Mesendoderm (in vitro differentiated cells): Measurements from ENCODE around the gene TET2.
A peak's percentile ranks its signal among the peaks of the same experiment; 100 is the strongest.

Source experiments
- DNase-seq: peaks from one replicate; pipeline ENCODE4 v3.0.0; 2013
- H2AK5ac ChIP-seq: 2 replicates; pipeline ENCODE4 v1.6.1; 2013; ENCODE audit warnings: low read length, inconsistent platforms
- H2BK120ac ChIP-seq: 2 replicates; pipeline ENCODE4 v1.6.1; 2013; ENCODE audit warnings: low read depth, mild to moderate bottlenecking, low read length, moderate library complexity, mixed read lengths
- H2BK15ac ChIP-seq: replicated peaks from 2 replicates; pipeline ENCODE4 v1.6.1; 2013; ENCODE audit warnings: low read depth, mild to moderate bottlenecking, moderate library complexity
- H2BK5ac ChIP-seq: 2 replicates; pipeline ENCODE4 v1.6.1; 2013; ENCODE audit warnings: low read length, inconsistent platforms
- H3K18ac ChIP-seq: 2 replicates; pipeline ENCODE4 v1.6.1; 2013; ENCODE audit warnings: mild to moderate bottlenecking, low read length, mixed read lengths
- H3K23ac ChIP-seq: one replicate; pipeline ENCODE4 v1.6.1; 2013; ENCODE audit warnings: low read length
- H3K27ac ChIP-seq: 2 replicates; pipeline ENCODE4 v1.5.1; 2013; ENCODE audit warnings: low read depth, mild to moderate bottlenecking, inconsistent platforms, low read length, moderate library complexity
- H3K27me3 ChIP-seq: 2 replicates; pipeline ENCODE4 v1.6.1; 2013; ENCODE audit warnings: low read length, control low read depth, mild to moderate bottlenecking, inconsistent platforms; ENCODE audit not compliant: insufficient read depth, poor library complexity
- H3K36me3 ChIP-seq: 2 replicates; pipeline ENCODE4 v1.6.1; 2013; ENCODE audit warnings: low read length, inconsistent platforms; ENCODE audit not compliant: control insufficient read depth, insufficient read depth
- H3K4ac ChIP-seq: one replicate; pipeline ENCODE4 v1.6.1; 2013; ENCODE audit warnings: low read depth, mild to moderate bottlenecking, low read length, moderate library complexity
- H3K4me1 ChIP-seq: 2 replicates; pipeline ENCODE4 v1.6.1; 2013; ENCODE audit warnings: low read depth, low read length, inconsistent platforms; ENCODE audit not compliant: control insufficient read depth
- H3K4me2 ChIP-seq: 2 replicates; pipeline ENCODE4 v1.6.1; 2013; ENCODE audit warnings: low read length
- H3K4me3 ChIP-seq: 2 replicates; pipeline ENCODE4 v1.5.1; 2013; ENCODE audit warnings: mild to moderate bottlenecking, low read length
- H3K56ac ChIP-seq: one replicate; pipeline ENCODE4 v1.6.1; 2013; ENCODE audit warnings: low read length
- H3K79me1 ChIP-seq: 2 replicates; pipeline ENCODE4 v1.6.1; 2013; ENCODE audit warnings: low read length, inconsistent platforms
- H3K79me2 ChIP-seq: 2 replicates; pipeline ENCODE4 v1.6.1; 2013; ENCODE audit warnings: mild to moderate bottlenecking, low read length; ENCODE audit not compliant: control insufficient read depth, insufficient read depth
- H3K9ac ChIP-seq: 2 replicates; pipeline ENCODE4 v1.6.1; 2013; ENCODE audit warnings: low read length, inconsistent platforms
- H4K5ac ChIP-seq: one replicate; pipeline ENCODE4 v1.6.1; 2013; ENCODE audit warnings: low read length
- H4K8ac ChIP-seq: one replicate; pipeline ENCODE4 v1.6.1; 2013; ENCODE audit warnings: low read depth, mild to moderate bottlenecking, control low read depth, low read length, moderate library complexity
- WGBS: extraction: QIAGEN DNeasy Blood & Tissue Kit; methylation state at CpG from one replicate; pipeline ENCODE4 v1.1.7; 2013; ENCODE audit warnings: low lambda C conversion rate, missing lambda C conversion rate; ENCODE audit not compliant: insufficient coverage; ENCODE audit errors: extremely low coverage; 5-methylcytosine and 5-hydroxymethylcytosine counted together

Gene TET2

GRCh38 chr4:105158837-105159236 is 12.2 kb downstream of the TET2 start:
- no peaks in the 10 kb centered on the region for H3K27me3 ChIP-seq
- no peak overlapping the region for H2AK5ac ChIP-seq

GRCh38 chr4:105162123-105162796 is 15.6 kb downstream of the TET2 start:
- Histone ChIP-seq H3K36me3 (no peaks in the 10 kb centered on the region), H2BK15ac (no peak overlapping the region), H2BK120ac (no peak overlapping the region), H3K18ac (no peak overlapping the region), H3K79me2 (no peaks in the 10 kb centered on the region), H3K27me3 (no peaks in the 10 kb centered on the region), H2AK5ac (no peak overlapping the region), H3K27ac (no peak overlapping the region), H4K8ac (no peak overlapping the region), H3K4me2 (no peak overlapping the region), H3K23ac (no peak overlapping the region), H3K9ac (no peak overlapping the region), H4K5ac (no peak overlapping the region), H2BK5ac (no peak overlapping the region), H3K56ac (no peak overlapping the region), H3K4ac (no peak overlapping the region), H3K4me1 (peaks cover 3% of the 10 kb centered on the region), H3K4me3 (no peak overlapping the region), H3K79me1 (peaks cover 2% of the 10 kb centered on the region)
- no CpG with 5 or more reads among the region's 1 CpG for WGBS
- no peak for DNase-seq

More at GRCh38 chr4:105158837-105159236, 12.2 kb downstream of the TET2 start:
- H3K4me1 ChIP-seq, result peaks cover 3% of the 10 kb centered on the region
- no peaks in the 10 kb centered on the region for H3K79me1 ChIP-seq
- H3K27ac ChIP-seq, result no peak overlapping the region
- no peak overlapping the region for H3K18ac ChIP-seq
- no CpG with 5 or more reads among the region's 9 CpGs for WGBS
- peak; percentile 55 for DNase-seq
- no peak overlapping the region for H2BK15ac ChIP-seq
- H2BK5ac ChIP-seq, result no peak overlapping the region
- H3K36me3 ChIP-seq, result no peaks in the 10 kb centered on the region
- no peak overlapping the region for H3K4ac ChIP-seq
- H3K9ac ChIP-seq, result no peak overlapping the region
- H3K4me2 ChIP-seq, result no peak overlapping the region
- no peak overlapping the region for H3K4me3 ChIP-seq
- no peak overlapping the region for H3K56ac ChIP-seq
- H2BK120ac ChIP-seq, result no peak overlapping the region
- H4K5ac ChIP-seq, result no peak overlapping the region
- H3K79me2 ChIP-seq, result no peaks in the 10 kb centered on the region
- no peak overlapping the region for H4K8ac ChIP-seq
- no peak overlapping the region for H3K23ac ChIP-seq

- Histone ChIP-seq H3K27me3 (no peaks in the 10 kb centered on the region), H2AK5ac (no peak overlapping the region), H3K56ac (no peak overlapping the region), H3K4me3 (no peak overlapping the region), H3K18ac (no peak overlapping the region), H2BK15ac (no peak overlapping the region), H4K8ac (no peak overlapping the region), H3K4me2 (no peak overlapping the region), H3K36me3 (no peaks in the 10 kb centered on the region), H3K4me1 (peaks cover 3% of the 10 kb centered on the region), H3K79me1 (peaks cover 2% of the 10 kb centered on the region), H4K5ac (no peak overlapping the region), H2BK120ac (no peak overlapping the region), H2BK5ac (no peak overlapping the region), H3K9ac (no peak overlapping the region), H3K23ac (no peak overlapping the region), H3K27ac (no peak overlapping the region), H3K4ac (no peak overlapping the region), H3K79me2 (no peaks in the 10 kb centered on the region)
- no peak for DNase-seq
- WGBS, result no CpG with 5 or more reads among the region's 1 CpG
Measured at GRCh38 chr4:105164548-105164947, 17.9 kb downstream of the TET2 start.

DNA sequence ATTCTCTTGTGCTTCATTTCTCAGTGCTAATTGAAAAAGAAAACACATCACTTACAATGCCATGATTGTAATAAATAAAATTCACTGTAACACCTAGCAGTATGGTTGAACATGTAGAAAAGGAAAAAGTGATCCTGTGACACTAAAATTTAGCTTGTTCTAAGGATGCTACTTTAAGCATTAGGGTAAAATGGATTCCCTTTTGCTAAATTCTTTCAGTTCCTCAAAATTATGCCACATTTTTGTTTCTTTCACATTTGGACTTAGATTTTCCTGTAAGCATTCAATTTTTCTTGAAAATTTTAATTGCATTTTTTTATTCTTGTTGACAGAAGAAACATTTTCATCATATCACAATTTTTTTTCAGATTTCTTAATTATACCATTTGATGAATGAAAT is 19.4 kb downstream of the TET2 start:
- Histone ChIP-seq H2BK120ac (no peak overlapping the region), H4K5ac (no peak overlapping the region), H3K79me1 (peaks cover 2% of the 10 kb centered on the region), H3K36me3 (no peaks in the 10 kb centered on the region), H3K4me3 (no peak overlapping the region), H3K4me1 (peaks cover 3% of the 10 kb centered on the region), H2BK5ac (no peak overlapping the region), H4K8ac (no peak overlapping the region), H2AK5ac (no peak overlapping the region), H3K27ac (no peak overlapping the region), H3K4me2 (no peak overlapping the region), H3K9ac (no peak overlapping the region), H3K56ac (no peak overlapping the region), H3K79me2 (no peaks in the 10 kb centered on the region), H2BK15ac (no peak overlapping the region), H3K4ac (no peak overlapping the region), H3K23ac (no peak overlapping the region), H3K27me3 (no peaks in the 10 kb centered on the region), H3K18ac (no peak overlapping the region)
- DNase-seq, result no peak

GRCh38 chr4:105170711-105171110 is 24.0 kb downstream of the TET2 start:
- no peak overlapping the region for H3K27ac ChIP-seq
- H3K36me3 ChIP-seq, result no peaks in the 10 kb centered on the region
- no peak overlapping the region for H3K18ac ChIP-seq
- no peak overlapping the region for H2BK5ac ChIP-seq
- no peaks in the 10 kb centered on the region for H3K79me1 ChIP-seq
- H3K23ac ChIP-seq, result no peak overlapping the region
- no peaks in the 10 kb centered on the region for H3K79me2 ChIP-seq
- WGBS, result no CpG with 5 or more reads among the region's 4 CpGs
- no peak overlapping the region for H4K8ac ChIP-seq
- no peak overlapping the region for H2BK15ac ChIP-seq
- H3K56ac ChIP-seq, result no peak overlapping the region
- no peak overlapping the region for H2AK5ac ChIP-seq
- no peaks in the 10 kb centered on the region for H3K4me1 ChIP-seq
- no peak overlapping the region for H3K4ac ChIP-seq
- H3K27me3 ChIP-seq, result no peaks in the 10 kb centered on the region
- H2BK120ac ChIP-seq, result no peak overlapping the region
- H3K4me3 ChIP-seq, result no peak overlapping the region
- H4K5ac ChIP-seq, result no peak overlapping the region
- no peak overlapping the region for H3K4me2 ChIP-seq
- DNase-seq, result no peak
- no peak overlapping the region for H3K9ac ChIP-seq

- no peaks in the 10 kb centered on the region for H3K4me1 ChIP-seq
- no CpG with 5 or more reads among the region's 1 CpG for WGBS
- no peaks in the 10 kb centered on the region for H3K27me3 ChIP-seq
- H3K23ac ChIP-seq, result no peak overlapping the region
- DNase-seq, result no peak
- no peak overlapping the region for H2BK15ac ChIP-seq
- no peaks in the 10 kb centered on the region for H3K36me3 ChIP-seq
- H3K79me2 ChIP-seq, result no peaks in the 10 kb centered on the region
- no peak overlapping the region for H4K8ac ChIP-seq
- H3K27ac ChIP-seq, result no peak overlapping the region
- H3K18ac ChIP-seq, result no peak overlapping the region
- no peak overlapping the region for H2BK5ac ChIP-seq
- no peak overlapping the region for H4K5ac ChIP-seq
- no peak overlapping the region for H3K4me3 ChIP-seq
- H2AK5ac ChIP-seq, result no peak overlapping the region
- no peak overlapping the region for H3K9ac ChIP-seq
- no peak overlapping the region for H3K4me2 ChIP-seq
- H3K4ac ChIP-seq, result no peak overlapping the region
- no peak overlapping the region for H2BK120ac ChIP-seq
- no peak overlapping the region for H3K56ac ChIP-seq
- H3K79me1 ChIP-seq, result no peaks in the 10 kb centered on the region
Measured at GRCh38 chr4:105171912-105172311, 25.2 kb downstream of the TET2 start.
